ENCODE measurements around the gene MYOCOS. TPM values are rescaled to one million over a fixed set of nuclear protein-coding genes. Genes with fewer than 3 reads are reported as not detected.

Gene MYOCOS
- total and polyA plus RNA-seq, 7 donors, result not detected

DNA sequence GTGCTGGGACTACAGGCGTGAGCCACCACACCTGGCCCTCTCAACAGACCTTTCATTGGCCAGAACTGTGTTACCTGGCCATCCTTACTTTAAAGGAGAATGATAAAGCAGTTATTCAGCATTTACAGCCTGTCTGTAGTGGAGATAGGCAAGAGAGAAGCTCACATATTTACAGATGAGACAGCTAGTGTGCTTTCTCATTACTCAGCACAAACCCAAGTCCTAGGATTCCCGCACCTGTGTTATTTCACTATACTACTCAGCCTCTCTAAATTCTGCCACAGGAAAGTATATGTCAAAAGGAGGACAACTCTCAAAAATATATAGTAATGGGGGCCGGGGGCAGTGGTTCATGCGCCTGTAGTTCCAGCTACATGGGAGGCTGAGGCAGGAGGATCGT is 46.3 kb downstream of the MYOCOS start:
- Histone ChIP-seq H3K4me3 (no peak overlapping the region), H3K36me3 (no peaks in the 10 kb centered on the region), H3K4me1 (peaks cover 0 to 40% (median 31%) of the 10 kb centered on the region in 4 donors), H3K27me3 (no peaks in the 10 kb centered on the region), H3K27ac (no peak overlapping the region), H3K9me3 (no peaks in the 10 kb centered on the region)
- DNase-seq, result no peak
- TF ChIP-seq POLR2AphosphoS5 (IDR thresholded peaks at IDR 0.05) (no peak), EP300 (IDR thresholded peaks at IDR 0.05) (no peak), POLR2A (IDR thresholded peaks at IDR 0.05) (no peak)
- TF ChIP-seq, protein P1, sequence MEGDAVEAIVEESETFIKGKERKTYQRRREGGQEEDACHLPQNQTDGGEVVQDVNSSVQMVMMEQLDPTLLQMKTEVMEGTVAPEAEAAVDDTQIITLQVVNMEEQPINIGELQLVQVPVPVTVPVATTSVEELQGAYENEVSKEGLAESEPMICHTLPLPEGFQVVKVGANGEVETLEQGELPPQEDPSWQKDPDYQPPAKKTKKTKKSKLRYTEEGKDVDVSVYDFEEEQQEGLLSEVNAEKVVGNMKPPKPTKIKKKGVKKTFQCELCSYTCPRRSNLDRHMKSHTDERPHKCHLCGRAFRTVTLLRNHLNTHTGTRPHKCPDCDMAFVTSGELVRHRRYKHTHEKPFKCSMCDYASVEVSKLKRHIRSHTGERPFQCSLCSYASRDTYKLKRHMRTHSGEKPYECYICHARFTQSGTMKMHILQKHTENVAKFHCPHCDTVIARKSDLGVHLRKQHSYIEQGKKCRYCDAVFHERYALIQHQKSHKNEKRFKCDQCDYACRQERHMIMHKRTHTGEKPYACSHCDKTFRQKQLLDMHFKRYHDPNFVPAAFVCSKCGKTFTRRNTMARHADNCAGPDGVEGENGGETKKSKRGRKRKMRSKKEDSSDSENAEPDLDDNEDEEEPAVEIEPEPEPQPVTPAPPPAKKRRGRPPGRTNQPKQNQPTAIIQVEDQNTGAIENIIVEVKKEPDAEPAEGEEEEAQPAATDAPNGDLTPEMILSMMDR (IDR thresholded peaks at IDR 0.05), result no peak
- intact Hi-C loops (cut with DNase I), result no loop called here
- 91 to 93% methylated on average over 5 of the region's 5 CpGs for WGBS, 2 donors

DNA sequence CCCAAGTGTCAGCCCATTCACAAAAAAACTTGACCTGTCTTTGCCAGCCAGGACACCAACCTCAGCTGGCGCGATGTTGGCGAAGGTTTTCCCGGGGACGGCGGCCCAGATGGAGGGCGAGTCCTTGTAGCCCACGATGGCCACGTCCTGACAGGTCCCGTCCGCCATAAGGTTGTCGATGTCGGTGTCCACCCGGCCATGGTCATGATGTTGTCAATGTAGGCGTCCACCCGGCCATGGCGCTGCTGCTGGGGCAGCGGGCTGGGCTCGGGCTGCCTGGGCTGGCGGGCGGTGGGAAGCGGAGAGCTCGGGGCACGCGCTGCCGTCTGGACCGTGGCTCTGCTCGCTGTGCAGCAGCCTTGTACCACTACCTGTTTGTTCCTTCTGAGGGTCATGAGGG is 48.7 kb downstream of the MYOCOS start:
- intact Hi-C loops (cut with DNase I), result no loop called here
- H3K27me3 ChIP-seq, result no peaks in the 10 kb centered on the region
- H3K9me3 ChIP-seq, result no peaks in the 10 kb centered on the region
- WGBS, 2 donors, result 97% methylated on average over 28 of the region's 28 CpGs
- H3K4me3 ChIP-seq, result no peak overlapping the region
- TF ChIP-seq EP300 (IDR thresholded peaks at IDR 0.05) (no peak), POLR2A (IDR thresholded peaks at IDR 0.05) (no peak), POLR2AphosphoS5 (IDR thresholded peaks at IDR 0.05) (no peak)
- TF ChIP-seq, protein P1 (IDR thresholded peaks at IDR 0.05), result no peak
- H3K4me1 ChIP-seq, result peaks cover 0 to 35% (median 30%) of the 10 kb centered on the region in 4 donors
- no peaks in the 10 kb centered on the region for H3K36me3 ChIP-seq
- no peak for DNase-seq
- no peak overlapping the region for H3K27ac ChIP-seq

DNA sequence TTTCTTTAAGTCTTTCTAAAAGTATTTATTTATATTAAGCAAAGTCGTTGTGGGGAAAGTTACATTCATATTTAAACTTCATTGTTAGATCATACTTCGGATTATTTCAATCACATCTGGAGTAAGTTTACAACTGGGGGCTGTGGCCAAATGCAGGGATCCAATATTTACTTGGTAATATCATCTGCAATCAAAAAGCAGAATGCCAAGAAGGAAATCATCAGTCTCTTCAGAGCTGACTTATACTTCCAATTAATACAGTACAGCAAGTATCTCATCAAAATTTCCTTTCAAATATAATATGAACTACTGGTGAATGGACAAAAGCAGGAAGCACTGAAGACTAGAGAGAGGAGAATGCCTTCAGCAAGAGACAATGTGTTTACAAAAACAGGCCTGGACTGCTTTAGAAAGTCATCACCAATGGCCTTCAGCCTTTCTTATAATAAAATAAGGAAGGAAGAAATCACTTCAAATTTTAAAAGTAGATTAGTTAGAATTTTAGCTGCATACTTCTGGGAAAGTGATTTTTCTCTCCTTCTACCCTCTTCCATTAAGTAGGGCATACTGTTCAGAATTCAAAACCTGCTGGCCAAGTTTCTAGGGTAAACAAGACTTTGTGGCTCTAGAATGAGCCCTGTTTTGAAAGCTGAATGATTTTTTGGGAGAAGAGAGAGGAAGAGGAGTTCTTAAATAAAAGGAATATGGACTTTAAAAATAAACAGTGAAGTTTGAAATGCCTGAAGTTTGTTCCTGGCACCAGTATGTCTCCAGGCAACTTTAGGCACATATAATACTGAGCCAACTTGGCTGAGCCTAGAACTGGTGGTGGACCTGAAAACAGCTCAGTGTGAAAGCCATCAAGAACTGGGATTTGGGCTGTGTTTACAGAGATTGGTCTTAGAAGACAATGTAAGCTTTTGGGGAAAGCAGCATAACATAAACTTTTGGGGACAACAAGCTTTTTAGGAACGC is 52.7 kb downstream of the MYOCOS start:
- peaks cover 0 to 21% (median 17%) of the 10 kb centered on the region in 4 donors for H3K4me1 ChIP-seq
- H3K9me3 ChIP-seq, result no peaks in the 10 kb centered on the region
- DNase-seq, result no peak
- H3K4me3 ChIP-seq, result no peak overlapping the region
- TF ChIP-seq POLR2AphosphoS5 (IDR thresholded peaks at IDR 0.05) (peak in 1 of 4 donors; percentile 6), POLR2A (IDR thresholded peaks at IDR 0.05) (no peak), EP300 (IDR thresholded peaks at IDR 0.05) (no peak)
- TF ChIP-seq, protein P1 (IDR thresholded peaks at IDR 0.05), result no peak
- H3K36me3 ChIP-seq, result no peaks in the 10 kb centered on the region
- peak overlapping the region; percentile 40 to 78 (median 66) for H3K27ac ChIP-seq
- no peaks in the 10 kb centered on the region for H3K27me3 ChIP-seq
- WGBS, 2 donors, result 50 to 68% methylated on average over 3 of the region's 3 CpGs
- intact Hi-C loops (cut with DNase I), result no loop called here

Other genes with a start within 250 kb of the MYOCOS start
- gene PRRC2C, start 136.7 kb upstream of the MYOCOS start, total RNA-seq, result 10 to 100 TPM; 46.4 to 80.0 (median 53.1) TPM
- 10 to 100 TPM in 2 of 3 donors, 1 to 10 TPM in 1; 7.8 to 52.6 (median 46.2) TPM for gene PRRC2C, start 136.7 kb upstream of the MYOCOS start, polyA plus RNA-seq
- gene MYOC, start 30.4 kb downstream of the MYOCOS start, total RNA-seq, result 10 to 100 TPM in 2 of 4 donors, 1 to 10 TPM in 2; 6.5 to 31.0 (median 9.5) TPM
- 1 to 10 TPM in 1 of 3 donors, under 1 TPM in 1, not detected in 1; 0.50 to 1.2 TPM for gene MYOC, start 30.4 kb downstream of the MYOCOS start, polyA plus RNA-seq
- 10 to 100 TPM; 13.0 to 16.9 (median 15.7) TPM for gene VAMP4, start 119.8 kb downstream of the MYOCOS start, total RNA-seq
- 10 to 100 TPM in 1 of 3 donors, 1 to 10 TPM in 2; 5.7 to 10.4 (median 7.2) TPM for gene VAMP4, start 119.8 kb downstream of the MYOCOS start, polyA plus RNA-seq
- 10 to 100 TPM in 3 of 4 donors, 1 to 10 TPM in 1; 8.4 to 21.8 (median 17.0) TPM for gene METTL13, start 159.4 kb downstream of the MYOCOS start, total RNA-seq
- gene METTL13, start 159.4 kb downstream of the MYOCOS start, polyA plus RNA-seq, result 10 to 100 TPM; 12.0 to 29.3 (median 12.6) TPM
- 10 to 100 TPM in 1 of 4 donors, 1 to 10 TPM in 3; 3.9 to 13.3 (median 5.7) TPM for gene DNM3, start 219.3 kb downstream of the MYOCOS start, total RNA-seq
- 1 to 10 TPM in 1 of 3 donors, under 1 TPM in 2; 0.60 to 1.3 (median 0.92) TPM for gene DNM3, start 219.3 kb downstream of the MYOCOS start, polyA plus RNA-seq

Measured in sigmoid colon (tissue), 7 donors.